Chondrocyte (in vitro differentiated cells): ENCODE data around the gene TMEM45A. TPM values are rescaled to one million over a fixed set of nuclear protein-coding genes. Genes with fewer than 3 reads are reported as not detected.

Source experiments
- DNase-seq: peaks from one replicate; pipeline ENCODE4 v3.0.0; 2021; ENCODE audit warnings: mixed read lengths, low spot score
- H3K27ac Mint-ChIP-seq: one replicate; pipeline ENCODE4 v1.8.0; 2021; ENCODE audit warnings: mild to moderate bottlenecking, moderate library complexity, mixed read lengths; ENCODE audit not compliant: unreplicated experiment
- H3K27me3 Mint-ChIP-seq: 2 replicates; pipeline ENCODE4 v1.8.0; 2021; ENCODE audit warnings: low read depth, mixed read lengths
- H3K36me3 Mint-ChIP-seq: 2 replicates; pipeline ENCODE4 v1.8.0; 2021; ENCODE audit warnings: low read depth, mixed read lengths
- H3K4me1 Mint-ChIP-seq: 2 replicates; pipeline ENCODE4 v1.8.0; 2021; ENCODE audit warnings: low read depth, mild to moderate bottlenecking, mixed read lengths
- H3K4me3 Mint-ChIP-seq: one replicate; pipeline ENCODE4 v1.8.0; 2021; ENCODE audit warnings: mild to moderate bottlenecking, moderate library complexity, mixed read lengths; ENCODE audit not compliant: unreplicated experiment
- H3K9me3 Mint-ChIP-seq: 2 replicates; pipeline ENCODE4 v1.8.0; 2021; ENCODE audit warnings: low read depth, mixed read lengths
- total RNA-seq: library from RNA; stranded (reverse); gene quantifications from 3 replicates; pipeline ENCODE4 v1.2.1, GENCODE V29; 2021
- TF ChIP-seq, protein P1 (sequence below): fragments of 200-600 bp; sonication (generic); IDR thresholded peaks from 2 replicates; pipeline ENCODE4 v1.5.0; 2021; ENCODE audit warnings: antibody characterized with exemption, mild to moderate bottlenecking, moderate library complexity

The TMEM45A gene
- total RNA-seq, 1 donor from 2014 or later: 69.1 TPM

DNA sequence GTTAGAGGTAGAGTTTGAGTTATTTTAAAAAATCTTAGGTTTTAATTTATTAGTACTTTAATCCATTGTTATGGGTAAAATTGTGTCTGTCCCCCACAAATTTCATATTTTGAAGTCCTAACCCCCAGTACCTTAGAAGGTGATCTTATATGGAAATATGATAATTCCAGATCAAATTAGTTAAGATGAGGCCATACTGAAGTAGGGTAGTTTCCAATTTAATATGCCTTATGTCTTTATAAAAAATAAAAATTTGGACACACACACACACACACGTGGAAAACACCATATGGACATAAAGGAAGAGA lies 98.4 kb downstream of the TMEM45A start:
- H3K36me3 Mint-ChIP-seq: peaks cover under 1% of the 10 kb centered on the region
- H3K9me3 Mint-ChIP-seq: no peaks in the 10 kb centered on the region
- no peak overlapping the region for H3K27ac Mint-ChIP-seq
- peaks cover 5% of the 10 kb centered on the region for H3K4me1 Mint-ChIP-seq
- TF ChIP-seq, protein P1, sequence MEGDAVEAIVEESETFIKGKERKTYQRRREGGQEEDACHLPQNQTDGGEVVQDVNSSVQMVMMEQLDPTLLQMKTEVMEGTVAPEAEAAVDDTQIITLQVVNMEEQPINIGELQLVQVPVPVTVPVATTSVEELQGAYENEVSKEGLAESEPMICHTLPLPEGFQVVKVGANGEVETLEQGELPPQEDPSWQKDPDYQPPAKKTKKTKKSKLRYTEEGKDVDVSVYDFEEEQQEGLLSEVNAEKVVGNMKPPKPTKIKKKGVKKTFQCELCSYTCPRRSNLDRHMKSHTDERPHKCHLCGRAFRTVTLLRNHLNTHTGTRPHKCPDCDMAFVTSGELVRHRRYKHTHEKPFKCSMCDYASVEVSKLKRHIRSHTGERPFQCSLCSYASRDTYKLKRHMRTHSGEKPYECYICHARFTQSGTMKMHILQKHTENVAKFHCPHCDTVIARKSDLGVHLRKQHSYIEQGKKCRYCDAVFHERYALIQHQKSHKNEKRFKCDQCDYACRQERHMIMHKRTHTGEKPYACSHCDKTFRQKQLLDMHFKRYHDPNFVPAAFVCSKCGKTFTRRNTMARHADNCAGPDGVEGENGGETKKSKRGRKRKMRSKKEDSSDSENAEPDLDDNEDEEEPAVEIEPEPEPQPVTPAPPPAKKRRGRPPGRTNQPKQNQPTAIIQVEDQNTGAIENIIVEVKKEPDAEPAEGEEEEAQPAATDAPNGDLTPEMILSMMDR: peak; percentile 55
- no peak overlapping the region for H3K4me3 Mint-ChIP-seq
- peaks cover 11% of the 10 kb centered on the region for H3K27me3 Mint-ChIP-seq
- DNase-seq: no peak

DNA sequence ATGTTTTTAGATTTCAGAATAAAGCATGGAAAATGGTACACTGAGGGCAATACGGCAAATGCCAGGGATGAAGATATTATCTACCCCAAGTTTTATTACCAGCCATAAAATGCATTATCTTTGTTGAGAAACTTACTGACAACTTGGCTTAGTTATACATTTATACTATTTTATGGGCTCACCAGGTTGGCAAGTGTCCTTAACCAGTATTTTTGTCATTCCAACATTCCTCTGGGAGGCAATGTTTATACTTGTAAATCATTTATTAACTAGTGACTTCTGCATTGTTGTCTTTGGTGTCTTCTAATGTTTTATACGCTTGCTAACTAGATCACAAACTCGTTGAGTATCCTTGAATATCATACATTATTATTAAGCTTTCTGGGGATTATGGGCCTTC lies 99.0 kb downstream of the TMEM45A start:
- H3K4me3 Mint-ChIP-seq: no peak overlapping the region
- peaks cover 5% of the 10 kb centered on the region for H3K4me1 Mint-ChIP-seq
- no peaks in the 10 kb centered on the region for H3K9me3 Mint-ChIP-seq

DNA sequence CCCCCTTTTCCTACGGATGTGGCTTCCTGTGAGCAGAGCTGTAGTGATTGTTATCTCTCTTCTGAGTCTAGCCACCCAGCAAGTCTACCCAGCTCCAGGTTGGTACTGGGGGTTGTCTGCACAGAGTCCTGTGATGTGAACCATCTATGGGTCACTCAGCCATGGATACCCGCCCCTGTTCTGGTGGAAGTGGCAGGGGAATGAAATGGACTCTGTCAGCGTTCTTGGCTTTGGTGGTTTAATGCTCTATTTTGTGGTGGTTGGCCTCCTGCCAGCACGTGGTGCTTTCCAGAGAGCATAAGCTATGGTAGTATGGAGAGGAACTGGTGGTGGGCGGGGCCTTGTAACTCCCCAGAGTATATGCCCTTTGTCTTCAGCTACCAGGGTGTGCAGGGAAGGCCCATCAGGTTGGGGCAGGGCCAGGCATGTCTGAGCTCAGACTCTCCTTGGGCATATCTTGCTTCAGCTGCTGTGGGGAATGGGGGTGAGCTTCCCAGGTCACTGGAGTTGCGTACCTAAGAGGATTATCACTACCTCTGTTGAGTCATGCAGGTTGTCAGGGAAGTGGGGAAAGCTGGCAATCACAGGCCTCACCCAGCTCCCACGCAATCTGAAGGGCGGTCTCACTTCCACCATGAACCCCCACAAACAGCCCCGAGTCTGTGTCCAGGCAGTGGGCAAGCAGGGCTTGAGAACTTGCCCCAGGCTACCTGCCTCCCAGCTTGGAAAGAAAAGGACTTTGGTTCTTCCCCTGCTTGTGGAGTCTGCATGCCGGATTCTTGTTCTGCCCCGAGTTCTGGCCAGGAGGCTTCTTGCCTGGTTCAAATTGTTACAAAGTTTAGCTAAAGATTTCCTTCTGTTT lies 108.0 kb downstream of the TMEM45A start:
- Mint-ChIP-seq H3K4me3 (no peak overlapping the region), H3K27ac (no peak overlapping the region)

More for the DNA sequence above, 99.0 kb downstream of the TMEM45A start:
- DNase-seq: no peak
- Mint-ChIP-seq H3K27ac (no peak overlapping the region), H3K36me3 (no peaks in the 10 kb centered on the region), H3K27me3 (peaks cover 16% of the 10 kb centered on the region)
- TF ChIP-seq, protein P1: no peak

DNA sequence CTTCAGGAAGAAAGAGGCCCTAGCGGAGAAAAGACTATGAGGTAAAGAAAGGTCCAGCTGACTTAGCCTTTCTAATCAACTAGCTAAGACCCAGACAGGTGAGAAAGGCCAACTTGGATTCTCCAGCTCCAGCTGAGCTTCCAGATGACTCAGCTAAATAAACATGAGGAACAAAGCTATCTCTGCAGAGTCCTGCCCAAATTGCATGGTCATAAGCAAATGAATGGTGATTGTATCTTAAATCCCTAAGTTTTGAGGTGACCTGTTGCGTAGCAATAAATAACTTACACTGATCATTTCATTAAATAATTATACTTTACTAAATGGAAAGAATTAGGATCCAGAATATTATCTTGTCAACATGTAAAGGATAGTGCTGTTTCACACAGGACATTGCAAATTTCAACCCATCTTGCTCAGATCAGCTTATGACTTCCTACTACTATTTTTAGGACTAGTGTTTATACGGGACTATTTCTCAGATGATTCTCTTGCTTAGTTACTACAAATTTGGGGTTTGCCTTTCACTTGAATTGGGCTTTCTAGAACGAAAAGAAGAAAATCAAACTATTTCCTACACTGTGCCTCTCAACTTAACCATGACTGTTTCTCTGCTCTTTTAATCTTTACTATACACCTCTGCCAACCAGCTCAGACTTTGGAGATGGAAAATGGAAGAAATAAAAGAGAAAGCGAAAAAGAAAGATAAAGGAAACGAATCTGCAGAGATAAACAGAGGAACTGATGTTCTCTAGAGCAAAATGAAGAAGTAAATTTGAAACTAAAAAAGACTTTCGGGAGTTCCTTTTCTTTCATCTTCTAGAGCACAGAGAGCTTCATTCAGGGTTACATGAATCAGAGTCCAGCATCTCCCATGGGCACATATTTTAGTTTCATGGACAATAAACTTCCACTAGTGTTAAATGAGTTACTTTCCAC lies 110.4 kb downstream of the TMEM45A start:
- H3K9me3 Mint-ChIP-seq: peaks cover 7% of the 10 kb centered on the region
- DNase-seq: no peak
- H3K36me3 Mint-ChIP-seq: peaks cover 9% of the 10 kb centered on the region
- peaks cover 16% of the 10 kb centered on the region for H3K27me3 Mint-ChIP-seq
- no peak overlapping the region for H3K4me3 Mint-ChIP-seq
- H3K4me1 Mint-ChIP-seq: peaks cover 17% of the 10 kb centered on the region
- peak overlapping the region; percentile 2 for H3K27ac Mint-ChIP-seq
- TF ChIP-seq, protein P1: no peak

More for the DNA sequence above, 108.0 kb downstream of the TMEM45A start:
- Mint-ChIP-seq H3K36me3 (peaks cover 11% of the 10 kb centered on the region), H3K27me3 (peaks cover 27% of the 10 kb centered on the region), H3K4me1 (peaks cover 17% of the 10 kb centered on the region), H3K9me3 (peaks cover 7% of the 10 kb centered on the region)
- DNase-seq: no peak
- TF ChIP-seq, protein P1: no peak

DNA sequence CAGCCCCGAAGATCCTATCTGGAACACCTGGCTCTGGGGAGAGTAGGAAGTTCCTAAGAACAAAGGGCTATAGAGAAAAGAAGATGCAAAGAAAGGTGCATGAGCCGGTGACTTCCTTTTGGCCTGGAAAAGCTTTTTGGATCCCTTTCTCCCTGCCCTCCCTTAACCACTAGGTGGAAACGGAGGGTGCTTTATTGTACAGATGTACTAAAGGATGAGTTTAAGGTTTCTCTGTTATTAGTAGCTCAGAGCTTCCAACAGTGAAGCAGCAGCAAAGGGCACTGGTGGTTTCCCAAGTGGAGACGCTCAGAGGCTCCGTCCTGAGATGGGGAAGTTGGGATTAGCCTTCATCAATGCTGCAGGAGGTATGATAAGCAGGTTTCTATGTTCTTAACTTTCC lies 111.0 kb downstream of the TMEM45A start:
- DNase-seq: no peak
- Mint-ChIP-seq H3K27ac (no peak overlapping the region), H3K36me3 (peaks cover 5% of the 10 kb centered on the region), H3K4me1 (peaks cover 17% of the 10 kb centered on the region), H3K4me3 (no peak overlapping the region), H3K27me3 (peaks cover 13% of the 10 kb centered on the region), H3K9me3 (peaks cover 7% of the 10 kb centered on the region)
- TF ChIP-seq, protein P1: peak; percentile 76
